KMS-11 (cell line): ENCODE results near the gene JAG1.

Experiments
- H2AFZ ChIP-seq: fragments of 200-600 bp; sonication (generic); 2 replicates; pipeline ENCODE4 v1.6.1; 2016; ENCODE audit warnings: antibody characterized with exemption, mixed run types, low read depth
- H3K27ac ChIP-seq: fragments of 200-600 bp; sonication (generic); 2 replicates; pipeline ENCODE4 v1.6.1; 2016; ENCODE audit warnings: mild to moderate bottlenecking, mixed run types
- H3K27me3 ChIP-seq: fragments of 200-600 bp; sonication (generic); 2 replicates; pipeline ENCODE4 v1.6.1; 2017; ENCODE audit warnings: mild to moderate bottlenecking, low read depth, mixed run types, moderate library complexity; ENCODE audit not compliant: insufficient read depth
- H3K36me3 ChIP-seq: fragments of 200-600 bp; sonication (generic); 2 replicates; pipeline ENCODE4 v1.6.1; 2017; ENCODE audit warnings: mild to moderate bottlenecking, mixed run types; ENCODE audit not compliant: insufficient read depth
- H3K4me1 ChIP-seq: fragments of 200-600 bp; sonication (generic); 2 replicates; pipeline ENCODE4 v1.6.1; 2016; ENCODE audit warnings: mild to moderate bottlenecking, low read depth, mixed run types; ENCODE audit not compliant: poor library complexity, severe bottlenecking
- H3K4me2 ChIP-seq: fragments of 200-600 bp; sonication (generic); 2 replicates; pipeline ENCODE4 v1.7.0; 2016; ENCODE audit warnings: mild to moderate bottlenecking, mixed run types
- H3K4me3 ChIP-seq: fragments of 200-600 bp; sonication (generic); IDR thresholded peaks from 2 replicates; pipeline ENCODE4 v1.6.1; 2017; ENCODE audit warnings: low read depth, low read length, mixed read lengths; ENCODE audit not compliant: insufficient read depth
- H3K79me2 ChIP-seq: fragments of 200-600 bp; sonication (generic); 2 replicates; pipeline ENCODE4 v1.6.1; 2016; ENCODE audit warnings: low read depth, mixed run types; ENCODE audit not compliant: insufficient read depth
- H3K9ac ChIP-seq: fragments of 200-600 bp; sonication (generic); 2 replicates; pipeline ENCODE4 v1.6.1; 2016; ENCODE audit warnings: mild to moderate bottlenecking, mixed run types
- H4K20me1 ChIP-seq: fragments of 200-600 bp; sonication (generic); 2 replicates; pipeline ENCODE4 v1.6.1; 2016; ENCODE audit warnings: mild to moderate bottlenecking, mixed run types; ENCODE audit not compliant: insufficient read depth
- TF ChIP-seq, protein P1 (sequence below): fragments of 200-600 bp; sonication (generic); conservative IDR thresholded peaks from 2 replicates; pipeline ENCODE4 v1.6.1; 2017; ENCODE audit warnings: low read depth, mild to moderate bottlenecking, antibody characterized with exemption, low read length, moderate library complexity, mixed read lengths

The JAG1 gene

DNA sequence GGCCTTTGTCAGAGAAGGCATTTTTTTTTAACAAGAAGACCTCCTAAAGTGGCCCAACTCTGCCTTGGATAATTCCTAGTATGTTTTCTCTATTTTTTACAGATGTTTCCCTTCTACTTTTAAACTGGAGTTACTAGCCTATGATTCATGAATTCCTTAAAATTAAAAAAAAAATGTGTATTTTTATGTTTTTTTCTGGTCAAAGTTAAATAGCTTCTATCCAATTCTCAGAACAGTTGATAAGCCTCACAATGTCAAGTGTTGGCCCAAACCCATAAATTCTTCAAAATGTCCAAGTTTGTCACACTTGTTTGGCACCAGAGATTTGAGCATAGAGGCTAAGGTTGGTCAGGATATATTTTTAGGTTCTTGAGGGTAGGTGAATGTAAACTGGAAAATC, 64.0 kb downstream of the JAG1 start:
- Histone ChIP-seq H3K79me2 (no peaks in the 10 kb centered on the region), H2AFZ (no peak overlapping the region), H3K27ac (no peak overlapping the region), H3K36me3 (no peaks in the 10 kb centered on the region), H3K9ac (no peak overlapping the region), H4K20me1 (no peaks in the 10 kb centered on the region), H3K4me3 (no peak overlapping the region), H3K4me2 (no peak overlapping the region), H3K4me1 (no peaks in the 10 kb centered on the region), H3K27me3 (no peaks in the 10 kb centered on the region)
- TF ChIP-seq, protein P1, sequence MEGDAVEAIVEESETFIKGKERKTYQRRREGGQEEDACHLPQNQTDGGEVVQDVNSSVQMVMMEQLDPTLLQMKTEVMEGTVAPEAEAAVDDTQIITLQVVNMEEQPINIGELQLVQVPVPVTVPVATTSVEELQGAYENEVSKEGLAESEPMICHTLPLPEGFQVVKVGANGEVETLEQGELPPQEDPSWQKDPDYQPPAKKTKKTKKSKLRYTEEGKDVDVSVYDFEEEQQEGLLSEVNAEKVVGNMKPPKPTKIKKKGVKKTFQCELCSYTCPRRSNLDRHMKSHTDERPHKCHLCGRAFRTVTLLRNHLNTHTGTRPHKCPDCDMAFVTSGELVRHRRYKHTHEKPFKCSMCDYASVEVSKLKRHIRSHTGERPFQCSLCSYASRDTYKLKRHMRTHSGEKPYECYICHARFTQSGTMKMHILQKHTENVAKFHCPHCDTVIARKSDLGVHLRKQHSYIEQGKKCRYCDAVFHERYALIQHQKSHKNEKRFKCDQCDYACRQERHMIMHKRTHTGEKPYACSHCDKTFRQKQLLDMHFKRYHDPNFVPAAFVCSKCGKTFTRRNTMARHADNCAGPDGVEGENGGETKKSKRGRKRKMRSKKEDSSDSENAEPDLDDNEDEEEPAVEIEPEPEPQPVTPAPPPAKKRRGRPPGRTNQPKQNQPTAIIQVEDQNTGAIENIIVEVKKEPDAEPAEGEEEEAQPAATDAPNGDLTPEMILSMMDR, result no peak

DNA sequence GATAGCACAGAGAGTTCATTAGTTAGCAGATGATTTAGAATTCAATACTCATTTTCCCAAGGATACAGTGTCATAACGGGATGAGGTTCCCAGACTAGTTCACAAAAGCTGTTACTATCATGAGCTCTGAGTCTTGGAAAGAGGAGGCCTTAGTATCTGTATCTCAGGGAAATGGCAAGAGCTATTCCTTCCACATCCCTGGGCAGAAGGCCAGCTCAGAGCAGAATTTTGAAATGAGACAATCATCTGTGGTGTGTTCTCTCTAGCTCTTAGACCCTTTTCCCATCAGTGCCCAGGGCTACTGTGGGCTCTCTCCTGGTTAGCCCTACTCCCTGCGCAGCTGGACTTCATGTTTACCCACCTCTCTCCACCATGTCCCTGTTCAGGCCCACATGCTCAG, 64.5 kb downstream of the JAG1 start:
- Histone ChIP-seq H3K4me3 (no peak overlapping the region), H3K4me2 (no peak overlapping the region), H3K9ac (no peak overlapping the region), H3K27me3 (no peaks in the 10 kb centered on the region), H3K36me3 (no peaks in the 10 kb centered on the region), H2AFZ (no peak overlapping the region), H3K27ac (no peak overlapping the region), H3K4me1 (no peaks in the 10 kb centered on the region), H4K20me1 (no peaks in the 10 kb centered on the region), H3K79me2 (no peaks in the 10 kb centered on the region)
- TF ChIP-seq, protein P1, result no peak

DNA sequence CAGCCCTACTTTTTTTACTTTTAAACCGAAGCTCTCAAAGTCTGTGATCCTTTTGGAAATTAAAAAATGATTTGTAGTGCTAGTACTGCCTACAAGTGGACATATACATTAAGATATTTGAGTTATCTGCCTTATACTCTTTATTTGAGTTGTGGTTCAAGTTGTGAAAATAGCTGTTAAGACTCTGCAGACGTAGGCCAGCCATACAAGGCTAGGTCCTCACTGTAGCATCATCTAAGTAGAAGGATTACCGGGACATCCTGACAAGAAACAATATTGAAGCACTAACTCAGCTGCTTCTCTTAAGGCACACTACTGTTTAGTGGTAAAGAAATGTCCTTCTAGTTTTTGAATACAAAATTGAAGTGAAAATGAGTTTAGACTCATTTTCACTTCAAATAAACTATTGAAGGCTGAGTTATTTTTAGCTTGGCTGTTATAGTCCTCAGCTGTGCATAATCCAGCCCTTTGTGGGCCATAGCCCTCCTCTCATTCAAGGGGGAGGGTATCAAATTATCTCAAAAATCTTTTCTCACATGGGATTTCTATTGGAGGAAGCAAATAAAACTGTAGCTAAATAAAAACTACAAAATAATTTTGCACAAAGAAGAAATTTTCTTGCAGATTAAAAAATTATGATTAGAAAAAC, 68.1 kb downstream of the JAG1 start:
- Histone ChIP-seq H3K27ac (no peak overlapping the region), H4K20me1 (no peaks in the 10 kb centered on the region), H3K4me2 (no peak overlapping the region), H3K4me1 (no peaks in the 10 kb centered on the region), H2AFZ (no peak overlapping the region), H3K79me2 (no peaks in the 10 kb centered on the region), H3K36me3 (no peaks in the 10 kb centered on the region), H3K4me3 (no peak overlapping the region), H3K27me3 (no peaks in the 10 kb centered on the region), H3K9ac (no peak overlapping the region)
- TF ChIP-seq, protein P1, result no peak

DNA sequence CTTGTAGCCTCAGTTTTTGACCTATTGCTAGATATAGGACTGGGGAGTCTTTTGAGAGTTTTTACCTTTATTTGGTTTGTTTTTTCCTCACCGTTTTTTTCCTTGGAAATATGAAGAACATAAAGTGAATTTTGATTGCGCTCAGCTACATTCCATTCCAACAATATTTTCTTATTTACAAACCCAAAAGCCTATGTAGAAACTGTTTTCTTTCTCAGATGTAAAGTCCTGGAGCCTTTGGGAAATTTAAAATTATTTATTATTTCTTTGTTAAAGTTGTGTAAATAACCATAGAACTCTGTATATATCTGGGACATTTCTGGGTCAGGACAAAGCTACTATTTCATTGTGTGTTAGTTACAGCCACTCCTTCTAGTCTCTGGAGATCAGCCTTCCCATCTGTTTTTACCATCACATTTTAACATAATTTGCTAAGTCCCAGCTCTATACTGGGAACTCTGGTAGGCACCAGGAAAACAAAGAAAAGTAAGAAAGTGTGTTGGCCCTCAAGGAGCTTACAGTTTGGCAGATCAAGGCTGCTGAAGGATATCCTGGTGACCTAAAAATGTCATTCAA, 68.8 kb downstream of the JAG1 start:
- Histone ChIP-seq H3K4me1 (no peaks in the 10 kb centered on the region), H3K9ac (no peak overlapping the region), H3K27ac (no peak overlapping the region), H4K20me1 (no peaks in the 10 kb centered on the region), H3K27me3 (no peaks in the 10 kb centered on the region), H3K4me2 (no peak overlapping the region), H3K4me3 (no peak overlapping the region), H2AFZ (no peak overlapping the region), H3K36me3 (no peaks in the 10 kb centered on the region), H3K79me2 (no peaks in the 10 kb centered on the region)
- TF ChIP-seq, protein P1, result no peak
